GDM1 (cell line): ENCODE measurements around the gene TREML4.
A peak's percentile ranks its signal among the peaks of the same experiment; 100 is the strongest.
"Not testable (repeated sequence)": the region's sequence is repeated elsewhere in the genome, so short reads cannot be mapped to it uniquely, and the experiment has no call there.

Experiments used
- DNase-seq: peaks from one replicate; lab custom pipeline; 2025; lab: John Stamatoyannopoulos, UW

Gene TREML4, protein sequence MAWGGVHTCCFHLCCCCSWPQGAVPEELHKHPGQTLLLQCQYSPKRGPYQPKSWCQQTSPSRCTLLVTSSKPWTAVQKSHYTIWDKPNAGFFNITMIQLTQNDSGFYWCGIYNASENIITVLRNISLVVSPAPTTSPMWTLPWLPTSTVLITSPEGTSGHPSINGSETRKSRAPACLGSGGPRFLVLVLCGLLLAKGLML

DNA sequence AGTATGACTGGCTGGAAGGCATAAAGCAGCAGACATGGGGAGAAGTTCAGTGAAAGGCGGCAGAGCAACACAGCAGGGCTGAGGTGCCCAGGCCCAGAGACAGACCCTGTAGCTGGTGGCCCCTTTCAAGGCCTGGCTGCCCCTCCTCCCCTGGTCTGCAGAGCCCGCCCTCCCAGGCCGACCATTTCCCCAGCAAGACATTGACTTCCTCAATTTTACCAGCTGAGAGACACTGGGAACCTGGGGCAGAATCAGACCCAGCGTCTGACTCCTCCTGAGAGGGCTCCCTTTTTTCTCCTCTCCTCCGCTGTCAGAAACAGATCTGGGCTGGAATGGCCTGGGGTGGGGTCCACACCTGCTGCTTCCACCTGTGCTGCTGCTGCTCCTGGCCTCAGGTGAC, at the start of gene TREML4:
Gene TREML4, plus strand, starts transcription at position 254 of the 400 bp plus-strand sequence. Its CDS starts 79 bp downstream, at position 333.
- DNase-seq, result no peak

DNA sequence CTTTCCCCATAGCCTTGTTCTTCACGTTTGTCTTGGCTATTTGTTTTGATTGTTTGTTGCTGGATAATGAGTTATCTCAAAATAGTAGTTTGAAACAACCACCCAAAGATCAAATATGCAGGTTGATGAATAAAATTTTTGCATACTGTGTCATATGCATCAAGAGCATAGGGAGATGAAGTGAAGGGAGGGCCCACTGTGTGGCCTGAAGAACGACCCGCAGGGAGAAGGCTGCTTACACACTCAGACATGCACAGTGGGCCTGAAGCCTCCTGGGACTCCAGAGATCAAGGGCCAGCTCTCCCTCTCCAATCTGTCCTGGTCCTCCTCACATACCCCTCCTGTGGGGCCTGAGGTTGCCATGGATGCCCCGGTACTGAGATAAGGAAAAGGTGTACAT, 49.0 kb upstream of the TREML4 start:
- no peak for DNase-seq

DNA sequence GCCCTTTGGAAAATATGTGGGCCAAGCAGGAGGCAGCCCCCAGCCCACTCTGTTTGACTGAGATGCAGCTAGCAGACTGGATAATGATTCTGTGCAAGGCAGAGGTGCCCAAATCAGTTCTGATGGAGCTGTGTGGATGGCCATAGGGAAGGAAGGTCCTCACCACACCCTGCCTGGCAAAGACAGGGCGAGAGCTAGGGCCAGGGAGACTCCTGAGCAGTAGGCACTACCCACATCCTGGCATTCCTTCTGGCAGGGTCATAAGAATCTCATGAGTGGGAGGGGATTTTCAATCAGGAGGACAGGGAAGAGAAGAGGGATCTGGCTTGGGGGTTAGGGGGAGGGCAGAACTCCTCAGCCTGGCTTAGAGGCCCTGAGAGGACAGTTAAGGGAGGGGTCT, 46.6 kb upstream of the TREML4 start:
- no peak for DNase-seq

DNA sequence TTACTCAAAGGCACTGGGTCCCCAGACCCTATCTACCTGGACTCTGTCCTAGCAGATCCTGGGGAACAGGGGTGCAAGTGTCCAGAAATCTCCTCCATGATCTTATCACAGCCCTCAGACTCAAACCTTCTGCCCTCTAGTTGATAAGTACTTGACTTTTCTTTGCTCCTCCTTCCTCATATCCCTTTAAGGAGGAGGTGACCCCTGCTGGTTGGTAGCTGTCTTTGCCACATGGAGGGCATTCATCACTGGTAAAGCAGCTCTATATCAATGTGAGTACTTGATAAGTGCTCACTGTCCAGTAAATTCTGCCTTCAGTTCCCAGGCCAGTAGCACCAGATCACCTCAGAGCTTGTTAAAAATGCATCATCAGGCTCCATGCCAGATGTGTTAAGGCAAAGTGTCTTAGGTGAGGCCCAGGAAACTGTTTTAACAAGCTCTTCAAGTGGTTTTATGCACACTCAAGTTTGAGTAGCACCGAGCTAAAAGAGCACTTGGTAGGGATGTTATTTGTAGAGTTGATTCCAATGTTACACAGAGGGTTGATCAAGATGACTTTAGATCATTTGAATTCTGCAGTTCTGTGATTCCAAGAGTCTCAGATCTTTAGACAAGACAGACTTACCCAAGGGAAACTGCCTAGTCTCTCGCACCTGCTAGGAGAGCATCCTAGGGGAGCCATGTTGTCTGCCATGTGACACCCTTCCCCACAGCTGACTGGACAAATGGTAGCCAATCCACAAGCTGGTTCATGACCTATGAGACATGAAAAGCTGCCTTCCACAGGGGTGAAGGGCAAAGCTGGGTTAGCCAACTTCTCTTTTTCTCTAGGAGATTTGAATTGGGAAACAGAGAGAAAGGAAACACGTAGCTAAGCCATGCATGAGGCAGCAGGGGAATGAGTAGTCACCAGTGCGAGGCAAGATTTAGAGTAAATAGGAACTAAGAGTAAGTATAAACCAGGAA, 45.8 kb upstream of the TREML4 start:
- peak; percentile 82 for DNase-seq

DNA sequence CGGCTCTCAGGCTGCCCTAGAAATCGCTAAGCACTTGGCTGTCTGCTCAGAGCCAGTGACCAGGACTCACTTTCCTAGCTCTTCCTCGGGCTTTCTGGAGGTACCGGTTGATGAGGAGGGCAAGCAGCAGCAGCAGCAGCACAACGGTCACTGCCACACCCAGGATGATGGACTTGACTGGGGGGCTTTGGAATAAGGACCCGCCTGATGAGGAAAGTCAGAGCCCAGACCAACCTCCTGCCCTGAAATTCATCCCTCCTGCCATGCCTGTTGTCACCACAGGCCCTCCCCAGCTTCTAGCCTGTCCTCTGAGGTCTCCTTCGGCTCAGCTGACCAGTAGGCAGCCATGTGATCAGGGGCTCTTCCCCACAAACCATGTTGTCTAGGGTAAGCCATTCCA, 43.4 kb upstream of the TREML4 start:
- DNase-seq, result no peak

DNA sequence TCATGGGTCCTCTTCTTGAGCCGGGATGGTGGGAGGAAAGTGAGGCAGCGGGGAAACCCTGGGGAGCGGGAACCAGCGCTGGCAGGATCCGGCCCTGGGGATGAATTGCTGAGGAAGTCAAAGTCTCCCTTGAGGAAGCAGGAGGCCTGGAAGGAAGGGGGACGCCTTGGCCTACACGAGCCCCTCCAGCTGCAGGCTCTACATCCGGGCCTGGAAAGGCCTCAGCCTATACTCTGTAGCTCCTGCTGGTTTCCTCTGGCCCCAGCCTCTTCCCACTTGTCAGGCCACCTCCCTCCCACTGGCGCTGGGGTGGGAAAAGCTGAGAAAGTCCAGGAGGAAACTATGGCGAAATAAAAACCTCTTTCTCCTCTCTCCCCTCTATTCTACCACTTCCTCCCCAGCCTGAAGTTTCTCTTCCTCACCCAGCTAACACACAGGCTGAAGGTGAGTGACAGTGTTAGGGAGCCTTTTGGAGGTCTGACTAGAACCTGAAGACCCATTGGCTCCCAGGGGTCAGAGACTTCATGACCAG, 42.1 kb upstream of the TREML4 start:
- DNase-seq, result no peak

DNA sequence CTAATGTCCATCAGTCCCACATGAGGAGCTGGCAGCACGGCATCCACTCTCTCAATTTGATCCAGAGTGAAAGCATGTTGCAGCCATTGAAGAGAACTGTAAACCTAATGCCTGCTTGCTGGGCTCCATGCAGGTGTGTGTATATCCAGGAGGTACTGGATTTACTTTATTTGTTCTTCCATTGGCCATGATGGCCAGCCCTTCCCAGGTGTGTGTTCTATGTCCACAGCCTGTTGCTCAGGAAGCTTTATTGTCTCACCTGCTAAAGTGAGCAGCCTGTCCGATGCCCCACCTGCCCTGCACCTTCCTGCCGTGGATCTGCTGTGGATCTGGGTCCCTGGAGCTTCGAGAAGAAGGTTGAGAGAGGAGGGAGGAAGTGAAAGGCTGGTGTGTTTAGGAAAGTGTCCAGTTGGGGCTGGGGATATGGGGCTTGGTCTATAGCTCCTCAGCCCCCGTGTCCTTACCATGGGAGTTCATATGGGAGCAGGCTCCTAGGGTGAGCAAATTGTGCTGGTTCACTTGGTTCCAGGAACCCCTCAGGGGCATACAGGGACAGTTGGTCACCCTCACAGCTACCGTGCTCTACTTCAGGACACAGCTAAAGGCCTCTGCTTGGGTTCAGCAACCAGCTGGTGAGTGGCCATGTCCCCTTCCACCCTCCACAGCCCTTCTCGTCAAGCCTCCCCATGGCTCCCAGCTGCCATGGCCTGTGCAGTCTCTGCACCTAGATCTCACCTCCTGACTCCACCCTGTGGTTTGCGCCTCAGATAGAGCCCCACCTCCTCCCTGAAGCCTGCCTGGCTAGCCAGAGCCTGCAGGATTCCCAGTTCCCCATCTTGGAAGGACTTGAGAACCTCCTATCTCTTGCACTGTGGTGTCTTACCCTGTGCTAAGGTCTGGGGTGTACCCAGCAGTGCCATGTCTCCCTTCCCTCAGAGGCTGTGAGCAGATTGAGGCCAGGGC, 39.9 kb upstream of the TREML4 start:
- DNase-seq, result no peak

DNA sequence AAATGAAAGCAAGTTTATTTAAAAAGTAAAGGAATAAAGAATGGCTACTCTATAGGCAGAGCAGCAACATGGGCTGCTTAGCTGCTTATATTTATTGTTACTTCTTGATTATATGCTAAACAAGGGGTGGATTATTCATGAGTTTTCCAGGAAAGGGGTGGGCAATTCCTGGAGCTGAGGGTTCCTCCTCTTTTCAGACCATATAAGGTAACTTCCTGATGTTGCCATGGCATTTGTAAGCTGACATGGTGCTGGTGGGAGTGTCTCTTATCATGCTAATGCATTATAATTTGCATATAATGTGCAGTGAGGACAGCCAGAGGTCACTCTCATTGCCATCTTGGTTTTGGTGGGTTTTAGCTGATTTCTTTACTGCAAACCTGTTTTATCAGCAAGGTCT, 39.1 kb upstream of the TREML4 start:
- not testable (repeated sequence) for DNase-seq

DNA sequence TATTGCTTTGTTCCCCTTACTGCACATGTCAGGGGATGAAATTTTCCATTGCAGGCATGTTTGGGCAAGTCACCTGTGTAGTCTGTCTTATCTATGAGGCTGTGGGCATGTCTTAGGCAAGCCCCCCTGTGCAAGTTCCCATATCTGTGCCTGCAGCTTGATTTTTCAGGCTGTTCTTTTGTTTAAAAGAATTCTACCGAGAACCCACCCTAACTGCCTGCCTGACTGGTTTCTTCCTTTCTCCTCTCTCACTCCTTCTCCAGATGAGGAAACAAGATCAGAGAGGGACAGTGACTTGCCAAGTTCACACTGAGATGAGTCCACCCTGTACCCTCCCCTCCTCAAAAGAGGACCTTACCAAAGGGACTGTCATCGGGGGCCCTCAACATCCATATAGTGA, 38.2 kb upstream of the TREML4 start:
- no peak for DNase-seq

DNA sequence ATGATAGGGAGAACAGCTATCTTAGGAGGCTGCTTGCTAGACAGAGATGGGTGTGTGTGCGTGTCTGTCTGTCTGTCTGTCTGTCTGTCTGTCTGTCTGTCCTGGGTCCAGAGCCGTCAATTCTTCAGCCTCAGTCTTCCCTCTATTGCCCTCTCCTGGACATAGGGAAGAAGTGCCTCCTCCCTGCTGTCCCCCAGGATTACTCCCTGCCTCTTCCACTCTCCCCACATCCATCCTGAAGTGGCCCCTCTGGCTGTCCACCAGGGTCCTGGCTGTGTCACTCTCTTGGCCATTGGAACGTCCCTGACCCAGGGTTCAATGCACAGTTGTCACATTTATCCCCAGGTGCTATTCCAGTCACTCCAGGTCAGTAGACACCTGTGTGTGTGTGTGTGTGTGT, 37.4 kb upstream of the TREML4 start:
- no peak for DNase-seq

DNA sequence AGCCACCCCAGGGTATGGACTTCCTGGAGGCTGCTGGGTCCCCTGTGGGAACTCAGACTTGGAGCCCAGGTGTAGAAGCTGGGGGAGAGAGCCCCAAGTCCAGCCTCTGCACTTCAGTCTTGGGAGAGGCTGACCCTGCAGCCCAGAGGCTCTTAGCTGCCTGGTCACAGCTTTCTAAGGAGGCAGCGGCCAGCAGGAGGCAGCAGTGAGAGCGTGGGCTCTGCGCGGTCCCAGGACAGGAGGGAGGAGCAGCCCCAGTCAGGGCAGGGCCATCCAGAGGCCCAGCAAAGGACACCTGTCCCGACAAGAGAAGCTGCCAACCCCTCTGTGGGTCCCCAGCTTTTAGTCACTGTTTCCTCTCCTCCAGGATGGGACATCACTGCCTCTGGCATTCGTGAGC, 36.6 kb upstream of the TREML4 start:
- no peak for DNase-seq

DNA sequence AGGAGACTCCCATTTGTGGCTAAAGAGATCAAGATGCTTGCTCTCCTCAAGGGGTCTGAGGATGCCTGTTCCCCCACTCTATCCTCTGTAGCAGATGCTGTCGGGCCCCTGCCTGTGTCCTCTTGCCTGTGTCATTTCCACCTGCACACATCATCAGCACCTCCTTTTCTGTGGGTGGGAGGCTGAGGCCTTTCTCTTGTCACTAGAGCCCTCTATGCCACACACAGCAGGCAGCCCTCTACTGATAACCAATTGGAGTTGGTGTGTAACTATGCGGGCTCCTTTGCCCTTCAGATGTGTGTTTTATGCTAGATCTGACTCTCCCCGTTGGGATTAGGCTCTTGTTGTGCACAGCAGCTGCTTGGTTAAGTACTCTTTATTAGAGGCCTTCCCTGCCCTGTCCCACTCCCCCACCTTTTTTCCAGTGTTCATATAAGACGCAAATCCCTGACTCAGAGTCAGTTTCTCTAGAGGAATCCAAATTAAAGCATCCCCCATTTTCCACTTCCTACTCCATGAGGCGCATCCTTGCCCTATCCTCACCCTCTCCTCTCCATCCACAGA, 34.9 kb upstream of the TREML4 start:
- DNase-seq, result no peak

DNA sequence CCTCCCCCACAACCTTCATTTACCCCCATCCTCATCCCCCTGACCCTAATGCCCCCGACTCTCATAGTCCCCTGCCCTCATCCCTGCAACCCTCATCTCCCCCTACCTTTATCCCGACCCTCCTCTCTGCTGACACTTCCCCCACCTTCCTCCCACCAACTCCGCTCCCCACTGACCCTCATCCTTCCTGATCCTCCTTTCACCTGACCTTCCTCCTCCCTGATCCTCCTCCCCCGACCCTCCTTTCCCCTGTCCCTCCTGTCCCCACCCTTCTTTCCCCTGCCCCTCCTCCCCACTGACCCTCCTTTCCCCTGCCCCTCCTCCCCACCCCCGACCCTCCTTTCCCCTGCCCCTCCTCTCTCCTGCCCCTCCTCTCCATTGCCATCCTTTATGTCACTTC, 34.3 kb upstream of the TREML4 start:
- DNase-seq, result no peak

DNA sequence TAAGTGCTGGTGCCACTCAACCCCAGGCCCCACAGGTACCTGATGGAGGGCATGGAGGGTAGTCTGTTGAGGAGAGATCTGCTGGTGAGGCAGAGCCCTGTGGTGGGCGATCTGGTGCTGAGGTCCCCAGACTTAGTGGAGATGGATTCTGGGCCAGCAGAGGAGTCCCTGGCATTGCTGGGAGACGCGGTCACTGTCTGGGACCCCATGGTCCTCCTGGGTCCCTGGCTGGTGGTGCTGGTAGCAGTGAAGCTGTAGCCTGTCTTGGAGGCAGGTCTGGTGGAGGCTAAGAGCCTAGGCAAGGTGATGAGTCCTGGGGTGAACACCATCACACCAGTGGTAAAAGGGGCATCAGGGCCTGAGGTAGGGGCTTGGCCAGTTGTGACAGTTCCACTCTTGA, 33.8 kb upstream of the TREML4 start:
- DNase-seq, result no peak

DNA sequence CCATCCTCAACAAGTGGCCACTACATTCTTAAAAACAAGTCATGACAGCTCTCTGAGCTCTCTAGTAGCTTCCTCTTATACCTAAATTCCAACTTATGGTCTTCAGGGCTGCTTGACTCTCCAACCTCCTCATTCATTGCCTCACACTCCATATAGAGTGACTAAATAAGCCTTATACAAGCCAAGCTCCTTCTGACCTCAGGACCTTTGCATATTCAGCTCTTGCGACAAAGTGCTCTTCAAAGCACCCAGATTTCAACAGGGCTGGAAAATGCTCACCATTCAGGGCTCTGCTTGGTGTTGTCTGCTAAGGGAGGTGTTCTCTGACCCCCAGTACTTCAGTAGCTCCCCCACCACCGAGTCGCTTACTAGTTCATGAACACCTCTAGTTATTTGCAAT, 30.9 kb upstream of the TREML4 start:
- no peak for DNase-seq

DNA sequence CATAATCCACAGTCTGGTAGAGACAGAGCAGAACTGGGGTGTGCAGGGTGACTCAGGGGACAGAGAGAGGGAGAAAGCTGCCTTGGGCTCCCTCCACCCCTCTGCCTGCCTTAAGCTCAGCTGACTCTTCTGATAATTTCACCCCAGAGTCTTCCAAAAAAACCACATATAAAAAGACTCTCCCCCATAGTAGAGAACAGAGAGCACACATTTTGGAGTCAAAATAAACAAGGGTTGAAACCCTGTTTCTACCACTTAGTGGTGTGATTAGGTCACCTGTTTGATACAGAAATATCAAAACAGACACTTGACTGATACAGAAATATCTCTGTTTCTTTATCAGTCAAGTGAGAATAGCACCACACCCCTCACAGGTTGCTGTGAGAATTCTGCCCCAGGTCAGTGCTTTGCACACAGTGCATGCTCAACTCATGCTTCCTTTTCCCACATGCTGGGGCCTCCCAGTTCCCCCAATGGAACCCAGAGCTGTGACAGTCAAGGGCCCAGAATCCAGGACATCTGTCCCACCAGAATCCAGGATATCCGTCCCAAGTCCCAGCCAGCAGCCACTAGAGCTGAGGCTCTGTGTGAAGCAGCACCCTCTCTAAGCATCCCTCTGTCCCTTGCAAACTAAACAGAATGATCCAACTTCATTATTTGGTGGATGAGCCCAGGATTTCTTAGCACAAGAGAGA, 28.4 kb upstream of the TREML4 start:
- no peak for DNase-seq

DNA sequence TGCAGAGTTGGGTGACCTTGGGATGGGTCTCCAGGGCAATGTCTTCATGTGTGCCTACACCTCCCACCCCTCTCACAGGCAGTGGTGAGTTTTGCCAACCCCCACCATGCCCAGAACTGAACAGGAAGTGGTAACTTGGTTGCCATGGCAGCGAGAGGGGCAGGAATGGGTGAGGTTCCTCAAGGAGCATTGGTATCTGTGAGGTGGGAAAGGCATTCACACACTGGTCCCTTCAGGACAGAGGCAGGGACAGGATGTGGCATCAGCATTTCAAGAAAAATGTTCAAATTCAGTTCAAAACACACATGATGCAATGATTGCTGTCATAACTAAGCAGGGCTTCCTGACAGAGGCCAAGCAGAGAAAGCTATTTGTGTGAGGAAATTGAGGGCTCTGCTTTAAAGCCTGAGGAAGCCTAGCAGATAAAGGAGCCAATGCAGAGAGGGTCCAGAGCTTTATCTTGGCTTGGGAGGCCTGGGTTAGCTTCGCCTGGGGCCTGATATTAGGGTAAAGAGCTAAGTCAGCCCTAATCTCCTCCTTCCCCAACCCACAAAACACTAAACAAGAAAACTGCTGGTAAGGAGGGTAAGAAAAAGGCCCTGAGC, 27.8 kb upstream of the TREML4 start:
- peak; percentile 86 for DNase-seq

DNA sequence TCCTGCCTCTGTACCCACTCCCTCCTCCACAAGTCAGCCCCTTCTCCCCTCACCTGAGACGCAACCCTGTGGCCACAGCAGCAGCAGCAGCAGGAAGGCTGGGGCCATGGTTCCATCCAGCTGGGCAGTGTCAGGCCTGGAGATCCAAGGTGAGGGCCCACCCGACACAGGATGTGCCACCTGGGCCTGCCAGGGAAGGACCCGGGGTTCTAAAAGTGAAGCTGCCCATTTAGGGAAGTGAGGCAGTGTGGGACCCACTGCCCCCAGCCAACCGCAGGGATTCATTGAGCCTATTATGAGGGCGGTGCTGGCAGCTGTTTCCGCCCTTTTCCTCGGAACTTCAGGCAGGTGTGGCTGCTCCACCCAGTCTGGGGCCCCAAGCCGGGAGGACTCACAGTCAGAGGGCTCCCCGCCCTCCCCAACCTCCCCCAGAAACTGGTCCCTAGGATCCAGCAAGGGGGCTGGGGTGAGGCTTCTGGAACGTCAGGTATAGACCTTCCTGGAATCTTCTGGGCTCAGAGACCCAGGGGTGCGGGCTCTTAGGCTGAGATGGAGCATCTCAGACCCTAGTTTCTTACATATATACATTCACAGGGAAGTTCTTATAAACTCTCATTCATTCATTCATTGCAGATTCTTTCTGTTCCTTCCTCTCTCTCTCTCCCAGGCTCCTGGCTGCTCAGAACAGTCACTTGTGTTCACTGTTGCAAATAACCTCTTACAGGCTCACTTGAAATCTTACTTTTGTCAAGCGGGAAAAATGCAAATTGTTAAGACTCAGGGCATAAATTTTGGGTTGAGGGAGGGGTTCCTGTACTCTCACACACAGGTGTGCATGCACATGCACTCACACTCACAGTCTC, 27.0 kb upstream of the TREML4 start, which contains the start of gene TREML2:
Gene TREML2, minus strand, starts transcription at position 249 of the 863 bp plus-strand sequence. Its CDS starts 141 bp downstream, at position 108.
- DNase-seq, result peak; percentile 76

DNA sequence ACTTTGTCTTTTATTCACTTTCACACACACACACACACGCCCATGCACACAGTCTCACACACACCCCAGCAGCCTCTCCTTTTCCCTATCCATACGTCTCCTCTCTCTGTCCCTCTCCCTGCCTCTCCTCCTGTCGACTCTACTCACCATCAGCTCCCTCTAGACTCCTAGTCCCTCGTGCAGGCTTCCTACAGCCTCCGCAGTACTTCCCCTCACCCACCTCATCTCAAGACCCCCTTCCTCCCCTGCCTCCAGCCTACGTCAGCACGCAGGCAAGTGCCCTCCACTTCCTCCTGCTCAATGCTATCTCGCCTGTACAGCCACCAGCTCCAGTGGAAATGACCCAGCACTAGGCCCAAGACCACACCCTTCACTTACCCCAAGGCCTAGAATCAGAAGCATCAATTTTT, 26.4 kb upstream of the TREML4 start:
- peak; percentile 62 for DNase-seq
